T-helper 1 cell treated with Interleukin-12 subunit alpha and Interleukin-12 subunit beta and Interleukin-4 antibody, amounts not matched to agents 30 ng/mL and 1 ng/mL, for 36 hours (primary cell): ENCODE data around the gene NOD1. TPM values are rescaled to one million over a fixed set of nuclear protein-coding genes. Genes with fewer than 3 reads are reported as not detected.

ENCODE experiments used
- intact Hi-C: fragments of 100-400 bp; cut with micrococcal nuclease; formaldehyde crosslinking; loops from one replicate; pipeline ENCODE4 v1.15.1; 2024
- total RNA-seq: library from RNA; stranded (reverse); gene quantifications from 2 replicates; pipeline ENCODE4 v1.2.3, GENCODE V29; 2022

Gene NOD1
- total RNA-seq, 1 donor from 2014 or later = 23.2 TPM

DNA sequence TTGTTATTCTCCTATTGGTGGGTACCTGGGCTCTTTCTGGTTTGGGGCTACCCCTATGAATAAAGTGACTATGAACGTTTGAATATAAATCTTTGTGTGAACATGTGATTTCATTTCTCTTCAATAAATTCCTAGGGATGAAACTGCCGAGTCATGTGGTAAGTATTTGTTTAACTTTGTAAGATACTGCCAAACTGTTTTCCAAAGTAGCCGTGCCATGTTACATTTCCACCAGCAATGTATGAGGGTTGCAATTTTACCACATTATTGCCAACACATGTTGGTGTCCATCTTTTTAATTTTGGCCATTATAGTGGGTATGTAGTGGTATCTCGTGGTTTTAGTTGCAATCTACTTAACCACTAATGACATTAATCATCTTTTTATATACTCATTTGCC is 99.5 kb downstream of the NOD1 start:
- intact Hi-C loops = no loop called here

- intact Hi-C loops = no loop called here
These were observed 100.3 kb downstream of the NOD1 start for GRCh38 chr7:30378275-30378674.

Other genes starting within 250 kb of the NOD1 start
- 14.4 and 15.6 TPM in 2 replicates for gene ZNRF2, start 194.2 kb downstream of the NOD1 start, total RNA-seq
- 36.3 and 42.7 TPM in 2 replicates for gene GGCT, start 26.0 kb upstream of the NOD1 start, total RNA-seq
- gene GARS1, start 116.1 kb upstream of the NOD1 start, total RNA-seq = 156 and 158 TPM in 2 replicates
- not detected in 2 replicates for gene CRHR2, start 203.7 kb upstream of the NOD1 start, total RNA-seq